ENCODE measurements around the gene RAX2. TPM values are rescaled to one million over a fixed set of nuclear protein-coding genes. Genes with fewer than 3 reads are reported as not detected.

RAX2 gene
- total and polyA plus RNA-seq, 2 of the 13 experiments (the other 11 are each of a cell fraction or from before 2014, with no cell fraction given): not detected

- Histone ChIP-seq H3K9ac (ENCODE audit: insufficient read depth, low read depth, low read length) (no peak overlapping the region), H3K4me3 (replicated peaks in 1 of 3; ENCODE audit: insufficient read depth in 1 of 3, low read depth in 2 of 3, low read length in 3 of 3) (no peak overlapping the region), H2AFZ (ENCODE audit: low read length) (no peak overlapping the region), H4K20me1 (ENCODE audit: insufficient read depth, low read length) (no peaks in the 10 kb centered on the region), H3K4me1 (ENCODE audit: insufficient read depth, low read length) (peaks cover 12% of the 10 kb centered on the region), H3K79me2 (ENCODE audit: insufficient read depth, low read length) (no peaks in the 10 kb centered on the region), H3K27me3 (ENCODE audit: control insufficient read depth in 1 of 2, insufficient read depth in 2 of 2, low read length in 2 of 2) (no peaks in the 10 kb centered on the region), H3K9me3 (ENCODE audit: low read length) (no peaks in the 10 kb centered on the region), H3K4me2 (ENCODE audit: low read depth, low read length) (no peak overlapping the region), H3K36me3 (replicated peaks in 1 of 2; ENCODE audit: control insufficient read depth in 1 of 2, insufficient read depth in 2 of 2, low read length in 2 of 2) (no peaks in the 10 kb centered on the region), H3K27ac (ENCODE audit: extremely low read length, insufficient read depth, low read length) (no peak overlapping the region)
- 69% methylated on average over 14 of the region's 14 CpGs for WGBS (ENCODE audit: low lambda C conversion rate)
- CTCF ChIA-PET (ENCODE audit: low intra/inter-chr PET ratio, low total read pairs): no interaction called here
- no peak for DNase-seq (ENCODE audit: low spot score)
- no peak for FAIRE-seq
- POLR2A ChIA-PET: no interaction called here
- intact Hi-C loops (cut with micrococcal nuclease; ENCODE audit: unreplicated experiment) (no loop called here), in situ Hi-C loops (cut with HindIII; ENCODE audit: extremely low pct_ligation_motif_present, low pct_unique_long_range_greater_than_20kb) (no loop called here)
- no TSS peak for BruUV-seq (replicated peaks)
- no peak for ATAC-seq
- 0 out of 2 replicates have a peak, but pooled peaks have one; percentile 15 for TF ChIP-seq ZNF687 (CRISPR knock-in tag; IDR thresholded peaks at IDR 0.05)
- no peak for TF ChIP-seq ZBED4 (CRISPR knock-in tag; IDR thresholded peaks at IDR 0.05; ENCODE audit: borderline replicate concordance)
- no peak for TF ChIP-seq ZBTB4 (CRISPR knock-in tag; IDR thresholded peaks at IDR 0.05; ENCODE audit: borderline replicate concordance)
- no peak for TF ChIP-seq THAP9 (CRISPR knock-in tag; IDR thresholded peaks at IDR 0.05; ENCODE audit: borderline replicate concordance)
- TF ChIP-seq ZNF567 (CRISPR knock-in tag; IDR thresholded peaks at IDR 0.05; ENCODE audit: borderline replicate concordance): no peak
- no peak for TF ChIP-seq ZNF839 (CRISPR knock-in tag; IDR thresholded peaks at IDR 0.05; ENCODE audit: borderline replicate concordance)
- no peak for TF ChIP-seq ZNF256 (CRISPR knock-in tag; conservative IDR thresholded peaks at IDR 0.05)
- TF ChIP-seq NR2F1 (CRISPR knock-in tag; IDR thresholded peaks at IDR 0.05): no peak
Measured at GRCh38 chr19:3725640-3726310, 46.3 kb downstream of the RAX2 start.
